Activated CD4-positive, alpha-beta T cell treated with anti-CD3 and anti-CD28 coated beads for 1 hour (primary cell): Measurements from ENCODE around the gene COL20A1.
"Not testable (repeated sequence)": the region's sequence is repeated elsewhere in the genome, so short reads cannot be mapped to it uniquely, and the experiment has no call there.

Experiments
- DNase-seq: peaks from one replicate; pipeline ENCODE4 v3.0.0-alpha.2; 2020

COL20A1 gene

DNA sequence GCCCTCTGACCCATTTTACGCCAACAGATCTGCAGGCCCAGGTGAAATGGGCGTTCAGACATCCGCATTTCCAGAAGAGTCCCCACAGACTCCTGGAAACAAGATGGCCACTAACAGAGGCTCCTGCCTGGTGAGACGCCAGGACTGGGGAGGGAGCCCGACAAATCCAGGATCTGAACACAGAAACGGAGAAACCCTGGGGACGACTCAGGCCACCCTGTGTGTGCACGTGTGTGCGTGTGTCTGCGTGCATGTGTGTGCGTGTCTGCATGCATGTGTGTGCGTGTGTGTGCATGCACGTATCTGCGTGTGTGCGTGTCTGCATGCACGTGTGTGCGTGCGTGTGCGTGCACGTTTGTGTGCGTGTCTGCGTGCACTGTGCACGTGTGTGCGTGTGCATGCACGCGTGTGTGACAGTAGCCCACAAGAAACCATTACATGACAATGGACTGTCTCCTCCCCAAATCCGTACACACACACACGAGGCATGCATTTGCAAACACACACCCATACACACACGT, 43.3 kb downstream of the COL20A1 start:
- no peak for DNase-seq

DNA sequence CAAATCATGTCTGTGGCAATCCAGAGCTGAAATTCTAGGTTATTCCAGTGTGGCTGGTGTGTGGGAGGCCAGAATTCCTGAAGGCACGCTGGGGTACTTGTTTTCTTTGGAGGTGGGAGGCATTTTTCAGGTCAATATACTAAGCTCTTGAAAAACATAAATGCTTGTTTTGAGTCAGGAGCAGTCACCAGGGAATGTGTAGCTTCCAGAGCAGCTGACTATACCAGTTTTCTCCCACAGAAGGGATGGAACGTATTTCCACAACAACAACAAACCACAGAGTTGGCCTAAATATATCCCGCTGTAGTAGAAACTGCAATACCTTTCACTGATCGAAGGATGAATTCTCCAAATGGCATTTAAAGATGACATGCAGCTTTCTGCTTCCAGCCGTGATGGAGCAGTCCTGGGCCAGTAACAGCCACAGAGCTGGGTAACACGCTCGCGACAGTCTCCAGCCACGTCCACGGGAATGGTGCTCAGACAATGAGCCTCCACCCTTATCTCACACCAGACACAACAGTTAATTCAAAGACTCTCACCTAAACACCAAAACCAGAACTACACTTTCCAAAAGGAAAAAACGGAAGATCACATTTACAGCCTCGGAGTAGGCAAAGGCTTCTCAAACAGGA, 44.9 kb downstream of the COL20A1 start:
- no peak for DNase-seq

DNA sequence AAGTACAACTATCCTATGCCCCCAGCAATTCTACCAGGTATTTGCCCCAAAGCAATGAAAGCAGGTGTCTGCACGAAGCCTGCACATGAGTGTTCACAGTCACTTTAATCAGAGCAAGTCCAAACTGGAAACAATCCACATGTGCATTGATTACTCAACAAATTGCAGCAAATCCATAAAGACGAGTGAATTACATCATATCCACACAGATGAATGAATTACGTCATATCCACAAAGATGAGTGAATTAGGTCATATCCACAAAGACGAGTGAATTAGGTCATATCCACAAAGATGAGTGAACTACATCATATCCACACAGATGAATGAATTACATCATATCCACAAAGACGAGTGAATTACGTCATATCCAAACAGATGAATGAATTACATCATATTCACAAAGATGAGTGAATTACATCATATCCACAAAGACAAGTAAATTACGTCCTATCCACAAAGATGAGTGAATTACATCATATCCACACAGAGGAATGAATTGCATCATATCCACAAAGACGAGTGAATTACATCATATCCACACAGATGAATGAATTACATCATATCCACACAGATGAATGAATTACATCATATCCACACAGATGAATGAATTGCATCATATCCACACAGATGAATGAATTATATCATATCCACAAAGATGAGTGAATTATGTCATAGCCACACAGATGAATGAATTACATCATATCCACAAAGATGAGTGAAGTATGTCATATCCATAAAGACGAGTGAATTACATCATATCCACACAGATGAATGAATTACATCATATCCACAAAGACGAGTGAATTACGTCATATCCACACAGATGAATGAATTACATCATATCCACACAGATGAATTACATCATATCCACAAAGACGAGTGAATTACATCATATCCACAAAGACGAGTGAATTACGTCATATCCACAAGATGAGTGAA, 46.4 kb downstream of the COL20A1 start:
- DNase-seq, result not testable (repeated sequence)

DNA sequence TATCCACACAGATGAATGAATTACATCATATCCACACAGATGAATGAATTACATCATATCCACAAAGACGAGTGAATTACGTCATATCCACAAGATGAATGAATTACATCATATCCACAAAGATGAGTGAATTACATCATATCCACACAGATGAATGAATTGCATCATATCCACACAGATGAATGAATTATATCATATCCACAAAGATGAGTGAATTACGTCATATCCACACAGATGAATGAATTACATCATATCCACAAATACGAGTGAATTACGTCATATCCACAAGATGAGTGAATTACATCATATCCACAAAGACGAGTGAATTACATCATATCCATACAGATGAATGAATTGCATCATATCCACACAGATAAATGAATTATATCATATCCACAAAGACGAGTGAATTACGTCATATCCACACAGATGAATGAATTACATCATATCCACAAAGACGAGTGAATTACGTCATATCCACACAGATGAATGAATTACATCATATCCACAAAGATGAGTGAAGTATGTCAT, 47.2 kb downstream of the COL20A1 start:
- DNase-seq, result not testable (repeated sequence)

DNA sequence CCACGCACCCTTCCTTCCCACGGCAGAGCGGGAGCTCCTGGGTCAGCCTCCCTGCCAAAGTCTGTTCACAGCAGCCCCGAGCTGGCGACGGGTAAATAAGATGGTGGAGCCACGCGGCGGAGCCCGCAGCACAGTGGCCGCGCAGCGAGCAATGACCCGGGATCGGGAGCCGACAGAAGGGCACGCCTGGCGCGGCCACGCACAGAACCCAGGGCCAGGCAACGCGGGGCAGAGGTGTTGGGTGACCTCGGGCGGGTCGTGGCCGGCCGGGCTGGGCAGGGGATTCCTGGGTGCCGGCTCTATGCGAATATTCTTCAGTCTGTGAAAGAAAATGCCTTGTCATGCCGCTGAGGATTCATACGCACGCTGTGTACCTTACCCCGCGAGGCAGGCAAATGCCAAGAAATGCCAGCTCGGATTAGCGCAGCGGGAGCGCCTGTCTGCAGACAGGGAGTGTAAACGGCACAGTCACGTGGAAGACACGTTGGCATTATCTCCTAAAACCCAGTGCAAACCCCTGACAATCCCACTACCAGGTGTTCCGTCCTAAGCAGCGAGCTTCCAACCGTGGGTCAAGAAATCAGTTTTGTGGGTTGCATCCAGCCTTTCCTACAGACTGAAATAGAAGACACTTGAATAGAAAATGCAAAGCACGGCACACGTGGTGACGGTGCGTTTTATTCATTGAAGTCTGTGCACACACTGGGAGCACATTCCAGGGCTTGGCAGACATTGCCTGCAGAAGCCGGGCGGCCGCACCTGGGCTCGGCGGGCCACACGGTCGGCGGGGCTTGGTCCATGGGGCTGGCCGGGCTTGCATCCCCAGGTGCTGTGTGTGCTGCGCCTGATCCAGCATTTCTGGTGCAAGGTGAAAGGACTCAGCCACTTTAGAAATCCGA, 49.8 kb downstream of the COL20A1 start:
- no peak for DNase-seq

DNA sequence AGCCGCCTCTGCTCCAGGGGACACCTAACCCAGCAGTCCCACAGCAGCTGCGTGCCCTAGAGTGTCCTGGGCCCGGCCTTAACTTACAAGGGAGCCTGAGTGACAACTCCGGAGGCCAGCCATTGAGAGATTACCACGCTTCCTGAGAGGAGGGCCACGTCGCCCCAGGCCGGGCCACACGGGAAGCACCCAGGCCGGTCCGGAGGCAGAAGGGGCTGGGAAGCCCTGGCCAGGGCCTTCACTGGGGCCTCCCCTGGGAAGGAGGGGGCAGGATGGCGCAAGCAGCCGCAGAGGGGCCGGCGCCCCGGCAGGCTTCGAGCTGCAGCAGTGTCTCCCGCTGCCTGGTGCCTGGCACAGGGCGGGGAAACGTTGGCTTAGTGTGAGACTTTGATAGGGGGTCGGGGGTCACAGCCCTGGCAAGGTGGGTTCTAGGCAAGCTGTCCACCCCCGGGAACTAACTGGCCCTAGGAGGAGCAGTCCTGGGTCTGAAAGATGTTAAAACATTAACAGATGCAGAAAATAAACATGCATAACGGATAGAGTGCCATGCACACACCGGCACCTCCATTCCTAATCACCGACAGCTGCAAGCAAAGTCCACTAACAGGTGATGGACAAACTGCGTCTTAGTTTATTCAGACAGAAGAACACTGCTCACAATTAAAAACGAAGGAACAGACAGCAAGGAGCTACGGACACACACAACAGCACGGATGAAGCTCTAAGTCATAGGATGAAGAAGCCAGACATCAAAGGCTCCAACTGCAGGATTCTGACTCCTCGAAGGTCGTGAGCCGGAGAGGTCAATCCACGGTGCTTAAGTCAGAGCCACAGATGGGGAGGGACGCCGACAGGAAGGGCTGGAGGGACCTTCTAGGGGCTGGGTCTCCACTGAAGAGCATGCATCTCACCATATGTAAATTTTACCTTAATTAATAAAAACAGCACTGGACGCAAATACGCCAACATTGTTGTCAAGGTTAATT, 50.8 kb downstream of the COL20A1 start:
- no peak for DNase-seq

DNA sequence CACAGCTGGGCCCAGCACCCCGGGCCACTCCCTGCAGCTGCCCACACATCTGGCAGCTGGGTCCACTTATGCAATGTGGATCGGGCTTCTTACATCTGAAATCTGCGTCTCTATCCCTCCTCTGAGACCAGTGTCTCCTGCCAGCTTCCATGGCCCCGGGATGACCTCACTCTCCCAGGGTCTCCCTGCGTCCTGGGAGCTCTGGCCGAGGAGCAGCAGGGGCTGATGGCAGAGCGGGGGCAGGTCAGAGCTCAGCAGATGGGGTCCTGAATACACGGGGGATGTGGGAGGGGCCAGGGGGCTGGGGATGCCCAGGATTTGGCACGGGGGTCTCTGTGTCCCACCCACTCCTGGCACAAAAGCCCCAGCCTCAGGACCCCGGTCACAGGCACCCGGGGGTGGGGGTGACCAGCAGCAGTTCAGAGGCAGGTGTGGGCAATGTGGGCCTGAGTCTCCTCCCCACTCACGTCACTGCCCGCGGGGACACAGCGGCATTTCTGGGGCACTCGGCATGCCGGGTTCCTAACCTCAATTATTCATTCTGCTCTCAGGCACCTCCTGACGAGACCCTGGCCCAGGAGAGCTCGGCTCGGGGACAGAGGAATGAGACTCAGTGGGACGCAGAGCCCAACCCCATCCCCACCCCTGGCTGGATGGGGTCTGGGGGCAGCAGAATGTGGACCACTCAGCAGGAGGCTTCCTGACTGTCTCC, 51.8 kb downstream of the COL20A1 start:
- no peak for DNase-seq

DNA sequence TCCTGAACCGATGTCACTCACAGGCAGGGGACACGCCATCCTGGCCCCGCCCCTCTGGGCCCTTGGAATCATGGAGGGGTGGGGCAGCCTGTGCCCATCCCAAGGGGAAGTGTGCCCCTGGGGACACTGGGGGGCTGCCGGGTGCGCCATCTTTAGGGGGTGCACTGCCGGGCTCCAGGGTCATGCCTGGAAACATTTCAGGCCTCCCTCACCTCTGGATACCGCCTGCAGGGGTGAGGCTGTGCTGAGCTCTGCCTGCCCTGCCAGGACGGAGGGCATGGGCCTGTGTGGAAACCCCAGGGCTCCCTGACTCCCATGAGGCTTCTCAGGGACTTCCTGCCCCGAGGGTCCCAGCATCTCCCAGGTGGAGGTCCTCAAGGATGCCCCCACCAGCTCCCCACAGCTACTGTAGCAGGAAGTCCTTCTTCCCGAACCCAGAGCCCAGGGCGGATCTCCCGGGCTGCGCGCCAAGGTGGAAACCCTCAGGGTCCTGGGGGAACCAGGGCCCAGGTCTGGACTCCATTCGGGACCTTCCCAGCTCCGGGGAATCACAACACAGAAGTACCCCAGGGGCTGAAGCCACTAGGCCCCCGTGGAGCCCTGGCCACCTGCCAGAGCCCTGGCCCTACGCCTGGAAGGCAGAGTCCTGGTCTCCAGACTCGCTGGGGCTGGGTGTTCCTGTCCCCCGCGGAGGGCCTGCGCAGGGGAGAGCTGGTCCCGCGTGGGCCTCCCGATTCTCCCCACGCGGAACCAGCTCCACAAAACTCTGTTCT, 52.5 kb downstream of the COL20A1 start:
- DNase-seq, result no peak

DNA sequence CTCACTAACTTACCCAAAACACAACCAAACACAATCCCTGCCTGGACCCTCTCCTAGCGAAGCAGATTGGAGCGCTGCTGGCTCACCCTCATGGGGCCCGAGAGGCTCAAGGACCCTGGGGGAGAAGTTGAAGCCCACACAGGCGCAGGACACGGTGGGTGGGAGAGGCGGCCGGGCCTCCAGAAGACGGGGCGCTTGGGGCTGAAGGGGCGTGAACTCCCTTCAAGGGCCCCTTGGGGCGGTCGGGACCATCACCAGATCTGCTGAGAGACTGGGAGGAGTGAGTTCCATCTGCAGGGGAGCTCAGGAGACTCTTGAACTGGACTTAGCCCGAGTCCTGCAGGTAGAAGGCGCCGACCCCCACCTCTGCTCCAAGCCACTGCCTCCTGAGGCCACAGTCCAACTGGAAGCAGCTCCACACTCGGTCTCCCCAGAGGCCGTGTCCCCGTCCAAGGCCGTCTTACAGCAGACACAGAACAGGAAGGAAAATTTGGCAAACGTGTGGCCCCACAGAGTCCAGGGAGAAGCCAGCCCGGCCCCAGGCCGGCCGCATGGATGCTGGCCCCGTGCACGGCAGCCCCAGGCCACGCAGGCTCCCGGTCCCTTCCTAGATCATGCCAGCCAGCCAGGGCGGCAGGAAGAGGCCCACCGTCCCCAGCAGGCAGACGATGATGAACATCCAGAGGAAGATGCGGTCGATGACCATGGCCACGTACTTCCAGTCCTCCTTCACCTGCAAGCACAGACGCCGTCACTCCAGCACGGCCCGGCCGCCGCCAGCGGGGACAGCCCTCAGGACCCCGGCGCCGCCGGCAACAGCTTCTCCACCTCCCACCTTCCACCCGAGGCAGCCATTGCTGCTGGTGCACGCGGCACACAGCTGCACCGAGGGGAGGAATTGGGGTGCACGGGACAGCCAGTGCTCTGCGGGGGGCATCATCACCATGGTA, 53.4 kb downstream of the COL20A1 start:
- no peak for DNase-seq

DNA sequence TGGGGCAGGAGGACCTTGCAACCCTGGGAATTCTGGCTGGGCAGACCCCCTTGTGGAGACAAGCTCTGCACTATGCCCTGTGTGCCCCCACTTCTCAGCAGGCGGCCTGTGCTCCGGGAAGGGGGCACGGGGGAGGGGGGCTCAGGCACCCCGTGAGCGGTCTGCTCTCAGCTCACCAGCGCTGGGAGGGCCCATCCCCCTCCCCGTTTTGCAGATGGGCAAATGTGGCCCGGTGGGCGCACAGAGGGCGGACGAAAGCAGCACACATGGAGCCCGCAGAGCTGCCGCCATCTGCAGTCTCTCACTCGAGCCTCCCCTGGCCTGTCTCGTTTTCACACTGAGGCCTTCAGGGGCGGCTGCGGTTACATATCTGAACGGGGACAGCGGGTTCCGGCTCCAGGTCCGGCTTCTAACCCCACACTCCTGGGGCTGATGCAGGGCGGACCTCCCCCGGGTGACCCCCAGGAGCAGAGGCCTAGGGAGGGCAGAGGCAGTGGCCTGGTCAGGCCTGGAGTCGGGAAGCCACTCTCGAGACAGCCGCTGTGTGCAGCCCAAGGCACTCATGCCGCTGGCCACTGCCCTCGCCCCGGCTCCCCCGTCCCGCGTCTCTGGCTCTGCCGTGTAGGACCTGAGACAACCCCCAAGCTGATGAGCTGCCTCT, 54.2 kb downstream of the COL20A1 start:
- no peak for DNase-seq

DNA sequence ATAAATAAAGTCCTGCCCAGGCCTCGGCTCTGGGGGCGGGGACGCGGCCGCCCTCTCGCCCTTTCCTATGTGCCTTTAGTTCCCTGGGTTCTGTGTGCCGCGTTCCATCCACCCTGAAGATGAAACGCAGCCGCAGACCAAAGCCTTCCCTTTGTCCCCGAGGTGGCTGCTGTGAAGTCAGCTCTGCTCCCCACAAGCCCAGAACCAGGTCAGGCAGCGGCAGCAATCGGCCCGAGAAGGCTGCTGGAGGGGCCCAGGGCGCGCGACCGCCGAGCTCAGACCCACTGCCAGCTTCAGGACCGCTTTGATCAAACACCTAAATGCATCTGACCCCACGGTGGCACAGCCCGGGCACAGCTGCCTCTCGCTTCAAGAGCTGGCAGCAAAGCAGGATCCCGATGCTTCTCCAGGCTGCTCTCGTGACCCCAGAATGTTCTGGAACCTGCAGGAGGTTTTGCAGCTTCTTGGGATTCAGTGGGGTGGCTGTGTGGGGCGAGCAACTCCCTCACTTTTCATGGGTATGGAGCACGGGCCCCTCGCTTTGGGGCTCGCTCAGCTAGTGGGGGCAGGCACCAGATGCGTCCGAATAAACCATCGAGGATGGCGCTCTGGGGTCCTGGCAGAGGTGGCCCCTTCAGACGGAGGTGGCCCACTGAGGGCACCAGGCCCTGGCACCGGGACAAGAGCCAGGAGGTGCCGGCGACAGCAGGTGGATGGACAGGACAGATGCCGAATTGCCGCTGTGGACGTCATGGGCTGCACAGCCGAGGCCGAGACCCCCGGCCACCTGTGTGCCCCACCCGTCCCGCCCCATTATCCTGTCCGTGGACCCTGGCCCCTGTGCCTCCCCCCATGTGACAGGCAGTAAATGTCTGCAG, 55.2 kb downstream of the COL20A1 start:
- DNase-seq, result no peak

DNA sequence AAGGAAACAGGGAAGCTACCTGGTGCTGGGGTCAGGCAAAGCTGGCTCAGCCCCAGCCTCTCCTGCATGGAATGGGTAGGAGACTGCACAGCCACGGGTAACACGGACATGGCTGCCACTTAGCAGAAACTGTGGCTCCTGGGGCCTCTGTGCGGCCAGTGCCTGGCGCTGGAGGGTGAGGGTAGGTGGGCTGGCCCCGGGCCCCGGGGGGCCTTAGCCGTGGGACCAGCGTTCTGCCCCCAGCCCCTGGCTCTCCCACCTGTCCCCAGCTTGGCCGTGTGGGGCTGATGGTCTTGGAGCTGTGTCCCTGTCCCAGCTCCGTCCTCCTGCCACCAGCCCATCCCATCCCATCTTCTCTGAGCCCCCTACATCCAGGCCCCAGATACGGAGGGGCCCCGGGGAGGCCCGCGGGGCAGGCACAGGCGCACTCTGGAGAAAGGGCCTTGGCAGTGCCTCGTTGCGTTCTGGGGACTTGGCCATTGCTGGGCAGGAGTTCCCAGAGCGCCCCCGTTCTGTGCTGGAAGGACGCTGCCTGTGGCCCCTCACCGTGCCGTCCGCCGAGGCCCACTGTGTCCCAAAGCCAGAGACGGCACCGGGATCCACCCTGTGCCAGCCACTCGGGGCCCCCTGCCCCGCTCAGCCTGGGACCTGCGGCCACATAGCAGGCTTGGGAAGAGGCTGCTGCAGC, 56.0 kb downstream of the COL20A1 start:
- no peak for DNase-seq

DNA sequence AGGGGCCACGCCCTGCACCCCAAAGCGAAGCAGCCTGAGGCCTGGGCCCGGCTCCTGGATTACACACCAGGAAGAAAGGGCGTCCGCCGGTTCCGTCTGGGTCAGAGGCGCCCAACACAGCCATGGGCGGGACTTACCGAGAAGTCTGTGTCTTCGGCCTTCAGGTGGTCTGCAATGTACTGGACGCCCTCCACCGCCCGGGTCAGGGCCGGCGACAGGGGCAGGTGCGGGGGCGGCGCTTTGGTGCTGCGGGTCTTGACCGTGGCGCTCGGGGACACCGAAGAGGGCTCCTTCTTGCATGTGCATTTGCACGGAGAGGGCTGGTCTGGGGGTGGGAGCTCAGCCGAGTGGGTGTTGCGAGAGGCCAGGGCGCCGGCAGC, 56.5 kb downstream of the COL20A1 start:
- no peak for DNase-seq

DNA sequence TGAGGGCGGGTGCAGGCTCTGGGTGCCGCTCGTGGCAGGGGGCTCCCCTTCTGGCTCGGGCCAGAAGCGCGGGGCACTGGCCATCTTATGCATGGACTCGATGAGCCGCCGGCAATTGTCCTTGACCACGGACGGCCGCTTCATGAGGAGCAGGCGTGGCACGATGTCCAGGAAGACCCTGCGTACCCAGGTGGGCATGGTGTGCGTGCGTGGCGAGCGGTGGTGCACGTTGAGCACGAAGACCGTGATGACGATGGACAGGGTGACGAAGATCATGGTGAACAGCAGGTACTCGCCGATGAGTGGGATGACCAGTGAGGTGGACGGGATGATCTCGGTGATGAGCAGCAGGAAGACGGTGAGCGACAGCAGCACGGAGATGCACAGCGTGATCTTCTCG, 57.2 kb downstream of the COL20A1 start:
- DNase-seq, result no peak

DNA sequence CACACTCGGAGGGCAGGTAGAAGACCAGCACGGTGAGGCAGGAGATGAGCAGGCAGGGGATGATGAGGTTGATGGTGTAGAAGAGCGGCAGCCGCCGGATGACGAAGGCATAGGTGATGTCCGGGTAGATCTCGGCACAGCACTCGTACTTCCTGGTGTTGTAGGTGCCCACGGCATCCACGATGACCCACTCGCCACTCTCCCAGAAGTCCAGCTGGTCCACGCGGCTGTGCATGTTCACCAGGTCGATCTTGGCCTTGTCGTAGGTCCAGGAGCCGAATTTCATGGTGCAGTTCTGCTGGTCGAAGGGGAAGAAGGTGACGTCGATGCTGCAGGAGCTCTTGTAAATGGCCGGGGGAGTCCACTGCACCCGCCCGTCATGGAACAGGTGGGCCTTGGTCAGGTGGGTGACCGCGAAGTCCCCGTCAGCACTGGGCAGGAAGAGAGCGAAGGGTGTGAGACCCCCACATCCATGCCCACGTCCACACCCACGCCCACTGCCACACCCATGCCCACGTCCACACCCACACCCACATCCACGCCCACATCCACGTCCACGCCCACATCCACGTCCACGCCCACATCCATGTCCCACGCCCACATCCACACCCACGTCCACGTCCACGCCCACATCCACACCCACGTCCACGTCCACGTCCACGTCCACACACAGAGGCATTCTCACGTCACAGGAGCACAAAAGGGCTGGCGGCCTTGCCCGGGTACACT, 57.8 kb downstream of the COL20A1 start:
- DNase-seq, result no peak

DNA sequence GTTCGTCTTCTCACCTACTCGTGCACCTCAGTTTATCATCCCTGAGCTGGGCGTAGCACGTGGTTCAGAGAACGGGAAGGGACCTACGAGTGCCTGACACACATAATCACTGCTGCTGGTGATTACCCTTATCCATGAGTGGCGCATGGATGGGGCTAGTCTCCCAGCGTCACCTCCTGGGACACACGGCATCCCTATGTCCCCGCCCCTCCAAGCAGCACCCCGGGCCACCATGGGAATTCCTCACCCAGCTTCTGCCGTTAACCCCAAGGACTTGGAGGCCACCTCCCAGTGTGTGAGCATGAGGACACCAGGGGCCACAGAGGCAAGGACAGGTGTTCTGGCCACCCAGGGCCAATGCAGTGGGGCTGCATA, 58.3 kb downstream of the COL20A1 start:
- DNase-seq, result no peak
